Measurements from ENCODE around the gene CFHR5.

Gene CFHR5

GRCh38 chr1:197001828-197002227 is 24.5 kb downstream of the CFHR5 start:
- no peak overlapping the region for H3K4me3 ChIP-seq (ENCODE audit: low read length)
- TF ChIP-seq CTCF (conservative IDR thresholded peaks at IDR 0.05; ENCODE audit: low read length), result no peak
- DNase-seq (ENCODE audit: low read depth), result peak; percentile 6

GRCh38 chr1:197003132-197003531 is 25.8 kb downstream of the CFHR5 start:
- DNase-seq (ENCODE audit: low read depth), result no peak
- TF ChIP-seq CTCF (conservative IDR thresholded peaks at IDR 0.05; ENCODE audit: low read length), result no peak
- no peak overlapping the region for H3K4me3 ChIP-seq (ENCODE audit: low read length)

DNA sequence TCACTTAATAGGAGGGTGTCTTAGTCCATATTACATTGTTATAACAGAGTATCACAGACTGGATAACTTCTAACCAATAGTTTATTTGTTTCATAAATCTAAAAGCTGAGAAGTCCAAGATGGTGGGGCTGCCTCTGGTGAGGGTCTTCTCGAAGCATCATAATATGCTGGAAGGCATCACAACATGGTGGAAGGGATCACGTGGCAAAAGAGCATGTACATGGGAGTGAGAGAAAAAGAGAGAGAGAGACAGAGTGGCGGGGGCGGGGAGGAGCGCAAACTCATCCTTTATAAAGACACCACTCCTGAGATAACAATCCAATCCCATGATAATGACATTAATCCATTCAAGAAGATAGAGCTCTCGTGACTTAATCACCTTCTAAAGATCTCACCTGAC is 31.5 kb downstream of the CFHR5 start:
- no peak for DNase-seq (ENCODE audit: low read depth)
- no peak for TF ChIP-seq CTCF (conservative IDR thresholded peaks at IDR 0.05; ENCODE audit: low read length)

DNA sequence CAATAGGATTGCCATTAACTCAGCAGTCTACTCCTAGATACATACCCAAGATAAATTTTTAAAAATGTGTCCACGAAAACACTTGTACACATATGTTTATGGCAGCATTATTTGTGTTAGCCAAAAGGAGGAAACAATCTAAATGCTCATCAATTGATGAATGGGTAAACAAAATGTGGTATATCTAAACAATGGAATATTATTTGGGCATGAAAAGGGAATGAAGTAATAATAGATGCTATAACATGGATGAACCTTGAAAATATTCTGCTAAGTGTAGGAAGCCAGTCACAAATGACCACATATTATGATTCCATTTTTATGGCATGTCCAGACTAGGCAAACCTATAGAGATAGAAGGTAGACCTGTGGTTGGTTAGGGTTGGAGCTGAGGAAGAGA is 34.3 kb downstream of the CFHR5 start:
- H3K4me3 ChIP-seq (ENCODE audit: low read length), result no peak overlapping the region
- no peak for DNase-seq (ENCODE audit: low read depth)
- TF ChIP-seq CTCF (conservative IDR thresholded peaks at IDR 0.05; ENCODE audit: low read length), result no peak

More for the DNA sequence above, 31.5 kb downstream of the CFHR5 start:
- no peak overlapping the region for H3K4me3 ChIP-seq (ENCODE audit: low read length)

DNA sequence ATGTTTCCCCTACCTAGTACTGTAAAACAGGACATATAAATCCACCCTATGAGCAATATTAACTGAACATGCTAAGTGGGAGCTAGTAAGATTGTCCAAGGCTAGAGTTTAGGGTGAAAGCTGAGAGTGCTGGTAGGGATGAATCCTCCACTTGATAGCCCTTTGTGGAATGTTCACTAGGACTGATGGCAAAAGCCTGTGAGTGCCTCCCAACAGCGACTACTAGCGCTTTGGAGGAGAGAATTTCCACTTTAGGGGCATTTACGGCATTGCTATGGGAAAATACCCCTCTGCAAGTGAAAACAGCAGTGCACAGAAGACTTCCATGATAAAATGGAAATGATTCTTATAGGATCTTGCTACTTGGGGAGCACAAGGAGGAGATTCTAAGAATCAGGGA is 35.9 kb downstream of the CFHR5 start:
- no peak for DNase-seq (ENCODE audit: low read depth)
- TF ChIP-seq CTCF (conservative IDR thresholded peaks at IDR 0.05; ENCODE audit: low read length), result no peak
- no peak overlapping the region for H3K4me3 ChIP-seq (ENCODE audit: low read length)

GRCh38 chr1:197016751-197017150 is 39.4 kb downstream of the CFHR5 start:
- H3K4me3 ChIP-seq (ENCODE audit: low read length), result no peak overlapping the region
- TF ChIP-seq CTCF (conservative IDR thresholded peaks at IDR 0.05; ENCODE audit: low read length), result no peak
- no peak for DNase-seq (ENCODE audit: low read depth)

DNA sequence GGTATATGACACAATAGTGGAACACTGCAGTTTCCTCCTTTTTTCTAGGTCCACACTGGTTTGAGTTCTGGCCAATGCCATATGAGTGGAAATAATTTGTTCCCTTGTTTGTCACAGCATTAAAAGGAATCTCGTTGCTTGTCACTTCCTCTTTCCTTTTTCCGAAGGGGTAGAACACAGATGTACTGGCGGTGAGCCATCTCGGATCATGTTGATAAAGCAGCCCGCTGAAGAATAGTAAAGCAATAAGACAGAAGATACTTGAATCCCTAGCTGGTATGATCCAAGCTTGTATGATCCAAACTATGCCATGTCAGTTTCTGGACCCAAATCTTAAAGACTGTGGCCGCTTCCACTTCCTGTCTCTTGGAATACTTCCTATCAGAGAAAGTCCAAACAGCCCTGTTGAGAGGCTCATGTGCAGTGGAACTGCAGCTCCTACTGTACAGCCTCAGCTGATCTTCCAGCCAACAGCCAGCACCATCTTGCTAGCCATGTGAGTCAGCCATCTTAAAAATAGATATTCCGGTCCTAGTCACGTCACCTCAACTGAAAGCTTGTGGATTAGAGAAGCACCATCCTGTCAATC is 40.3 kb downstream of the CFHR5 start:
- no peak for DNase-seq (ENCODE audit: low read depth)
- no peak for TF ChIP-seq CTCF (conservative IDR thresholded peaks at IDR 0.05; ENCODE audit: low read length)
- no peak overlapping the region for H3K4me3 ChIP-seq (ENCODE audit: low read length)

Data from AG10803 (cell line).